HG03045 (cell line): ENCODE results near the gene CDKN2AIP.
"Not testable (repeated sequence)": the region's sequence is repeated elsewhere in the genome, so short reads cannot be mapped to it uniquely, and the experiment has no call there.

Source experiments
- ATAC-seq: cut with Tn5 transposase; IDR thresholded peaks from one replicate; pipeline ENCODE4 v1.9.1; 2021; ENCODE audit warnings: mild to moderate bottlenecking, moderate library complexity; ENCODE audit not compliant: unreplicated experiment

The CDKN2AIP gene

DNA sequence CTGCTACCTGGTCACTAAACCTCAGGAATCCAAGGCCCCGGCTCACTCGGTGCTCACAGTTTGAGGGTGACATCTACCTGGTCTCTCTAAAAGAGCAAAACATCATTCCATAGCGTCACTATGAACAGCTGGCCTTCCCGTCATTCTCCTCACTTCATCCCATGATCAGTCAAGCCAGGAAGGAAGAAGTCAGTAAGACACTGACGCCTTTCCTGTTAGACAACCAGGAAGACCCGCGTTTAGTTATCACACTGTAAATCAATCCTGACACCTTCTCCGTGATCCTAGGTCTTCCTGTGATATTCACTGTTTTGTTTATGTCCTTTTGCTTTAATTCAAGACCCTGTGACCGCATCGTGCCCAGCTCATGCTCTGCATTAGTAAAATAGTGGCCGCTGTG, 31.6 kb upstream of the CDKN2AIP start:
- ATAC-seq: no peak

DNA sequence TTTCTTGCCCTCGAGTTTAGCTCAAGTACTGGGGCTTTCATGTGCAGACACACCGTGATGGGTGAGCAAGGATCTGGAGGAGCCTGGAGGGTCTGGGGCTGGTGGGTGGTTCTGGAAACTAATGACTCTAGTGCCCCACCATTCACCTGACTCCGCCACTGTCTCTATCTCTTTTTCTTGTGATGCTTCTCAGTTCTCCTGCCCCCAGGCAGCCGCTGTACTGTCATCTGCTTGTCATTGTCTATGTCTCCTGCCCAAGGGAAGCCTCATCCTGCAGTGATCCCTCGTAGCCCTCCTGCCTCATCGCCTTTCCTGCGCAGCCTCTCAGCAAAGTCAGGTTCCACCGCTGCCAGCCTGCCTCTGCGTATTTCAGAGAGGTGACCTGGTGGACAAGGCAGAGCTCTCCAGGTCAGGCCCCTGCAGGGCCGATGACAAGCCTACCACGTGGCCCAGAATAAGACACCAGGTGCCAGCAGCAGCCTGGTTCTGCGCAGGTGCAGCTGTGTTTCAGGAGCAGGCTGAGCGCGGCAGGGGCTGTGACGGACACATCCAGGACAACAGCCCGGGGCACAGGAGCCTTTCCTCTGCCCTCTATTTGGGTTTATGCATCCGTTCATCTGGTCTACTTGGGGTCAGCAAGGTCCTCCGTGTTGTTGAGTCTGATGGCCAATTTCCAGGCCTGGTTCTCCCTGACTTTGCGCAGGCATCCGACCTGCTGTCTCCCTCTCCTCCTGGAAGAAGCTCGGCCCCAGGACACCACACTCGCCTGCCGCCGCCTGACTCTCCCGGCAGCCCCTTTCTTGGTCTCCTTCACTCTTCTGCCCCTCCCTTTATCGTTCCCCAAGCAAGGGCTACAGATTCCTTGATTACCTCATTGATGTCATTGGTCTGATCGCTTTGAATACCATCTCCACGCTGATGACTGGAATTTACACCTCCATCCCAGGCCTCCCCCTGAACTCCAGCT, 30.9 kb upstream of the CDKN2AIP start:
- no peak for ATAC-seq

DNA sequence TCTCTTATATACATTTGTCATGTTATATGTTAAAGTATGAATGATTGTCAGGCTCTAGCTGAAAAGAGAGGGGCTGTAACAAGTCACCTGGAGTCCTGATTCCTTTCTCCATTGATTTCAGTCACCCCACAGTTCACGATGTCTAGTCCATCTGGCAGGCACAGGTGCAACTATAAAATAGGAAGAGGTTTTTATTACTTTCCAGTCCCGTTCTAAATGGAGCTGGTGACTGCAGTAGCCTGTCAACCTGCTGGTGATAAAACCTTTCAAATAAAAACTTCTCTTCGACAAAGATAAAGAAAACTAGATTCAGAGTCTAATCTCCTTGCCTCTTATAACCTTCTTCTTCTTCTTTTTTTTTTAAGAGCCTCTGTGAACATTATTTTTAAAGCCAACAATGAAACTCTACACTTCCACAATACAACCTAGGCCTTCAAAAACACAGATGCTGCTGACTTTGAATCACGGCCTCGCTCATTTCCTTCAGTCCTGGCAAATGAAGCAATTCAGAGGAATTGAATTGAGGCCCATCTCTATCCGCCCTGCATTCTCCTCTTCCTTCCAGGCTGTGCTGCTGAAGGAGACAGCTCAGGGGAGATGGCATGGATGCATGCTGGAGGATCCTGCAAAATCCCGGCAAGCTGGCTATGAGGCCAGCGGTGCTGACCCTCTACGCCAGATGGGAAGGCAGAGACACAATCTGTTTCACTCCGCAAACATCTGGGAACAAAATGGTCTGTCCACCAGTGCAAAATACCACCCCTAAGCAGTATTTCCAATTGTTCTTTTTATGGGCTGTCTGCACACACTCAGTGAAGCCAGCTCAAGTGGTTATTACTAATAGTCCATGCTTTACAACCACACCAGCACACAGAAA, 27.3 kb upstream of the CDKN2AIP start:
- no peak for ATAC-seq

DNA sequence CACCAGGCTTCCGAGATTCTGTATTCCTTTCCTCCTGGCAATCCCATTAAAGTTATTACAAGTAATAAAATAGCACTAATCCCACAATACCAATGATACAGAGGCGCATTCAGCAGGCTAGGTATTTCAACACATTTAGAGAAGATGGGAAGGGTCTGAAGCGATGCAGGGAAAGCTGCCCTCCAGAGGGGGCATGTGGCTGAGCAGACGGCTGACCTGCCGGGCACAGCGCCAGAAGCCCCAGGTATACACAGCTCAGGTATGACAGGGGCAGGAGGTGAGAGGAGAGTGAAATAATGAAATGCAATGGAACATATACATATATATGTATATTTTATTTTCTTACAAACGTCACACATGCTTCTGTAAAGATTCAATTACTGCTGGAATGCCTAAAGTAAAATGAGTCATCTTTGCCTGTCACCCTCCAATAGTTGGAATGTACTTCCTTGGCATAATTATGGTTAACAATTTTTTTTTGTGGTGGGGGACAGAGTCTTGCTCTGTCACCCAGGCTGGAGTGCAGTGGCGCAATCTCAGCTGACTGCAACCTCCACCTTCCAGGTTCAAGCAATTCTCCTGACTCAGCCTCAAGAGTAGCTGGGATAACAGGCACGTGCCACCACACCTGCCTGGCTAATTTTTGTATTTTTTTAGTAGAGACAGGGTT, 21.3 kb upstream of the CDKN2AIP start:
- no peak for ATAC-seq

DNA sequence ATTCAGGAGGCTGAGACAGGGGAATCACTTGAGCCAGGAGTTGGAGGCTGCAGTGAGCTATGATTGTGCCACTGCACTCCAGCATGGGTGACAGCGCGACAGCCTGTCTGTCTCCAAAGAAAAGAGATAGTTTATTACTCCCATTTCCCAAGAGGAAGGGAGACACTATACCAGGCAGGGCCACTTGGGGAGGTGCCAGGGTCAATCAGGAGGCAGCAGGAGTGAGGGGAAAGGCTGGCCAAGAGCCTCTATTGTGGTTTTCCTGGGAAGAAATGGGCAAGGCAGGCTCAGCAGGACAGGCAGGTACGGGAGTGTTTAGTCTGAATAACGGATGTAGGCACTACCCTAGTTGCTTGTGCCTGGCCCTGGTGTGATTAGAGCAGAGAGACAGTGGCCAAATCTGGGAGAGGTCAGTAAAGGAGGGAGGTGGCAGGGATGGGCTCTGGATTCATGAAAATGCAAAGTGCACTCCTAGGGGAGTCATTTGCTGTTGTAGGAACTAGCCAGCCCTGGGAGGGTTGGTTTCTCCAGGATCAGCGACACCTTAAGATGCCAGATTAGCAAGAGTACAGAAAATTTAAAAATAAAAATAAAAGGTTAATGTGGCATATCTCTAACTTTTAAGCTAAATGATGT, 20.2 kb upstream of the CDKN2AIP start:
- no peak for ATAC-seq

DNA sequence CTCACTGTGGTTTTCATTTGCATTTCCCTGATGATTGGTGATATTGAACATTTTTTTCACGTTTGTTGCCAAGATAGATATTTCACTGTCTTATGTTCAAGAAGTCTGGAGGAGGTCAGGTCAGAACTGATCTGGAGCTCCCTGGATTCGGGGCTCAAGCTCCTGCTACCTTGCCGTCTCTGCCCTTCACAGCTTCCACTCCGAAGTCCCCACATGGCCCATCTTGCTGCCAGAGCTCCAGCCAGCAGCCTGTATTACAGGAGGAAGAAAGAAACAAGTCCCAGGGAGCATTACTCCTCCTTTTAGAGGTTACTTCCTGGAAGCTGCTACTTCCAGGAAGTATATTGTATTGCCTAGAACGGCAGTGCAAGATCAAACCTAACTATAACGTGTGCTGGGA, 17.9 kb upstream of the CDKN2AIP start:
- no peak for ATAC-seq

DNA sequence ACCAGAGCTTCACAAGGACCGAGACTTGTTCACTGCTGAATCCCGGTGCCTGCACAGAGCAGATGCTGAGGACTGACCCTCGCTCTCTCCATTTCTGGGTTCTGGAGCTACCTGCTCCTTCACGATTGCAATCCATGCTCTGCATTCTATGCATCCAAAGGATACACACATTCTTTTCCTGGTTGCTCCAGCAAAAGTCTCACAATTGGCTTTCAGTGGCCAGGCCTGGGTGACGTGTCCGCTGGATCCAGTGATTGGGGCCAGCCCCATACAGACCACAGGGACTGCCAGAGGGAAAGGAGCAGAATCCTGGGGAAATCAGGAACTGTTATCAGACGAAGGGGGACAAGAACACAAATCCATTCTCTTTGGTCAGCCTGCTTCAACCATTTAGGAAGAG, 14.9 kb upstream of the CDKN2AIP start:
- ATAC-seq: no peak

DNA sequence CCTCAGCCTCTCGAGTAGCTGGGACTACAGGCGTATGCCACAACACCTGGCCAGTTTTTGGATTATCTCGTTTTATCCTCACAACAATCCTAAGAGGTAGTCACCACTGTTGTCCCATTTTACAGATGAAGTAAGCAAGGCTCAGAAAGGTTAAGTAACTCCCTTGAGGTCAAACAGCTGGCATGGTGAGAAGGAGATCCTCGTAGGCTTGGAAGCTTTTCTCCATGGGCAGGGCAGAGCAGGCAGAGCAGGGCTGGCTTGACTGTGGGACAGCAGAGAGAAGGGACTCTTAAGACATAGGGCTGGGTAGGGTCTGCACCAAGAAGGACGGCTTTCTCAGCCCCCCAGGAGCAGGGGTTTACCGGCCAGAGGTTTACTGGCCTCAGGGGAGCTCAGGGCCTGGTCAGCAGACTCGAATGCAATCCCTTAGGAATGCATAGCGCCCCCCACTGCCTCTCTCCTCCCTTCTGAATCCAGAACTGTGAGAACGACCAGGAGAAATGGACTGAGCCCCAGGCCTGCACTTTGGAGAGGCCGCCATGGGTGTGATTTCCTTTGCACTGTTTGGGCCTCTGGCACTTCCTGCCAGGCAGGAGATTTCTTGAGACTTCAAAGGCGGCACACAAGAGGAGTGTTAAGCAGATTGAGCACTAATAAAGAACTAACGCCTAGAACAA, 14.0 kb upstream of the CDKN2AIP start:
- no peak for ATAC-seq

DNA sequence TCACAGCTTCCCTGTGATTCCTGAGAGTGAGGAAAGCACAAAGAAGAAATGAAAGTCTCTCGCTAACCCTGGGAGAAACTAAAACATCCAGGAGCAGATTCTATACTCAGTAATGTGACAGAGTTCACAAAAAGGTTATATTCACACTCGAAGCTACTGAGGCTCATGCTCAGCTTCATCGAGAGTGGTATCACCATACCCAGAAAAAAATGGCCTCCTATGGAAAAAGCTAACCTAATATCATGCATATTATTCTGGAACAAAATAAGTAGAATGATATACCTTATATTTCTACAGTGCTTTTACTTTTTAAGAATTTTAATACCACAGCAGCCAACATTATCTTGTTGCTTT, 13.5 kb upstream of the CDKN2AIP start:
- no peak for ATAC-seq

DNA sequence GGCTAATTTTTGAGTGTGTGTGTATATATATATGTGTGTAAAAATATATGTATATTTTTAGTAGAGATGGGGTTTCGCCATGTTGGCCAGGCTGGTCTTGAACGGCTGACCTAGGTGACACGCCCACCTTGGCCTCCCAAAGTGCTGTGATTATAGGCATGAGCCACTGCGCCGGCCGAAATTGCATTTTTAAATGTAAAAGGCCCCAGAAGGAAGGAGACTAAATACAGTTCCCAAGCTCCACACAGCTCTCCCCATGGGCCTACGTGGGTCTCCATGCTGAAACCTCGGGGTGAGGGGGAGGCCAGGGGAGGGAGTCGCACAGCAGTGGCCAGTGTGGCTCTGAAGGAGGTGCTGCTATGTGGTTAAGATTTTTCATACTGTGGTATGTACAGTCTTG, 12.8 kb upstream of the CDKN2AIP start:
- no peak for ATAC-seq

DNA sequence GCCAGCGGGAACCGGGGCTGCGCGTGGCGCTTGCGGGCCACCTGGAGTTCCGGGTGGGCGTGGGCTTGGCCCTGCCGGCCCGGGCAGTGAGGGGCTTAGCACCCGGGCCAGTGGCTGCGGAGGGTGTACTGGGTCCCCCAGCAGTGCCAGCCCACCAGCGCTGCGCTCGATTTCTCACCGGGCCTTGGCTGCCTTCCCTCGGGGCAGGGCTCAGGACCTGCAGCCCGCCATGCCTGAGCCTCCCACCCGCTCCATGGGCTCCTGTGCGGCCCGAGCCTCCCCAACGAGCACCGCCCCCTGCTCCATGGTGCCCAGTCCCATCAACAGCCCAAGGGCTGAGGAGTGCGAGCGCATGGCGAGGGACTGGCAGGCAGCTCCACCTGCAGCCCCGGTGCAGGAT, 11.3 kb upstream of the CDKN2AIP start:
- ATAC-seq: not testable (repeated sequence)

DNA sequence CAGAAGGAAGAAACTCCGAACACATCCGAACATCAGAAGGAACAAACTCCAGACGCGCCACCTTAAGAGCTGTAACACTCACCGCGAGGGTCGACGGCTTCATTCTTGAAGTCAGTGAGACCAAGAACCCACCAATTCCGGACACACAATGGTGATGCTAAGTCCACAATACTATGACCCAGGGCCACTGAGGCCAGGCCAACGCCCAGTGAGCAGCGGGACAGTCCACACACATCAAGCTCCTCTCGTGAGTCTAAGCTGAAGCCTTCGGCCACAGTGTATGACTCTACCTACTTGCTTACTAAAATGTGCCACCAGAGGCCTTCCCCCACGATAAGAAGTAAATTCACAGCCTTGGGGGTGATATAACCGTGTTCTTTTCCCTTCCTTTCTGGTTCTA, 10.2 kb upstream of the CDKN2AIP start:
- no peak for ATAC-seq

DNA sequence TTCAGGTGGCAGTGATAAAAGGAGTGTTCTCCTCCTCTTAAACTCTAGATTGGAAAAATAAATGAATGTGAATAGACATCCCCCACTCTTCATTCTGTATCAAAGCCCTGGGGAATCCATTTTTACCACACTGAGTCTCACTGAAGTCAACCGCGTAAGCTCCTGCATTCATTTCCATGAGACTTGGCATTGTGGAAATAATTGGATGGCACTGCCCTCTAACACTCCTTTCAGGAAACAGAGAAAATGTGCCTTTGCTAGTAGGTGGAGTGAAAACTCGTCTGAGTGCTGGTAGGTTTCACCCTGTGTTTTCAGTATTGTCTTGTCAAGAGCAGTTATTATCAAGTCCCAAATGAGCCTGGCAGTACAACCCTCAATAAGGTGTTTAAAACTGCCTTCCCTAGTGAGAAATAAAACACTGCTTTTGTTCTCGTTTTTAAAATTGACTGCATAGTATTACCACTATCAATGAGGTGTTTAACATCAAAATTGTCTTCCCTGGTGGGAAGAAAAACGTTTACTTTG, 9.7 kb upstream of the CDKN2AIP start:
- no peak for ATAC-seq

DNA sequence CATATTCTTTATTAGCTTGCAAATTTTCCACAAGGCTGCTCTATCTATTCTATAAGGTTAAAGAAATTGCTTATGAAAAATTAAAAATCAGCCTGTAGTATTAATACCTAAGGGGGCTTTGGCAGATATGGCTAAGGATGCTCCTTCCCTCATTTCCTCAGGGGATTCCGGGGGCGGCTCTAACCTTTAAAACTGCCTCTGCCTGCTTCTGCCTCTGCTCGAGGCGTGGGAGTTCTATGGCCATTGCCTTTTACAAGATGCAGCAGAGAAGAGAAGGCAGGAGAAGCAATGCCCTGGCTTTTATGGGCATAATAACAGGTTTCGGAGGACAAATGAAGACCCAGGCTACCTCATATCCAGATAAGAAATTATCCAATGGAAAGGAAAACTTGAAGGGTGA, 8.6 kb upstream of the CDKN2AIP start:
- no peak for ATAC-seq

DNA sequence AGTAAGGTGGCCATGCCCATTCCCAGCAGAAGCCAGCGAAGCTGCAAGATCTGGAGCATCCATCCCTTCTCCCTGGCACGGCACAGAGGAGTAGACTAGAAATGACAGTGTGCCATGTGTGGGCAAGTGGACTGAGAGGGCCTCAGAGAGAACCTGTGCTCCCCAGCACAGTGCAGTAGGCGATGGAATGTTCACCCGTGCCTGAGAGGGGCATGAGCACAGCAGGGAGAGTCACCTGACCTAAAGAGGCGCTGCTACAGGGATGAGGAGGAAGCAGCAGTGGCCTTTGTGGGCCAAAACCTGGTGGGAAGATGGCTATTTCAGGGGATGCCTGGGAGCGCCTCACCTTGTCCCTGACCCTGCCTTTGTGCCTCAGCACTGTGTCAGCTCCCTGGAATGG, 8.0 kb upstream of the CDKN2AIP start:
- no peak for ATAC-seq

DNA sequence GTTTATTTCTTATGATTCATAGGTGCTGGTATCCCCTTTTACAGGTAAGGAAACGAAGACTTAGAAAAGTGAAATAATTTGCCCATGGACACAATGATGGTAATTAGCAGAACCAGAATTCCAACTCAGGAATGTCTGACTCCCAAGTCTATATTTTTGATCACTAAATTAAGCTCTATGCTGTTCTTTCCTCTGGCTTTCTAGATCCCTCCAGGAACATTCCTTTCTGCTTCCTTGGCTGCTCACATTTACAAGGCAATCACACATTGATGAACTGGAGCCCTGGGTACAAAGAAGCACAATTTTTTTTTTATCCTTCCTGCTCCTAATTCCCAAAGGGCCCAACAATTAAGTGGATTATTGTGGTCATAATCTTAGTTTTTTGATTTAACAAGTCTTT, 7.0 kb upstream of the CDKN2AIP start:
- no peak for ATAC-seq

DNA sequence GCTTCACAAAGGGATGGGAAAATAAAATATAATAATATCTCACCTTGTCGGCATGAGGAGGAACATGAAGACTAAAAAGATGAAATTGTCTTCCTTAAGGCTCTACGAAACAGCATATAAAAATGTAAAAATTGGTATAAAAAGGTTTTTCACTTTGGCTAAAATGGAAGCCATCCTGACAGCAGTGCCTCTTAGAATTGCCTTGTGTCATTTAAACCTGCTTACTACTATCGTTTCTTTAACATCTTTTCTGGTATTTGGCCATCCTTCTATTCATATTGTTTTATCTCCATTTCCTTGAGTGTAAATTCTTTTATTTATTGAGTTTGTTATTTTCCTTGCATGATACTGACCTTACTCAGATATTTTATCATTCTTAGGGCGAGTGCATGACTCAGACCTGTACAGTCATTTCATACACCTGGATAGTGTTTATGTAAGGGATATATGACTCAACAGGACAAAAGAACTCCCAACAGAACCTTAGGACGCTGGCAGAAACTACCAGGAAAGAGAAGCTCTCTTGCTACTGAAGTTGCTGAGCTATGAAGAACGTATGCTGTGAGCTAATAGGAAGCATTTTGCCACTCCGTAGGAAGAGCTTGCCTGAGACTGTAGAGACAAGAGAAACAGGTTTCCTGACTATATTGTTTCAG, 5.8 kb upstream of the CDKN2AIP start:
- ATAC-seq: no peak

DNA sequence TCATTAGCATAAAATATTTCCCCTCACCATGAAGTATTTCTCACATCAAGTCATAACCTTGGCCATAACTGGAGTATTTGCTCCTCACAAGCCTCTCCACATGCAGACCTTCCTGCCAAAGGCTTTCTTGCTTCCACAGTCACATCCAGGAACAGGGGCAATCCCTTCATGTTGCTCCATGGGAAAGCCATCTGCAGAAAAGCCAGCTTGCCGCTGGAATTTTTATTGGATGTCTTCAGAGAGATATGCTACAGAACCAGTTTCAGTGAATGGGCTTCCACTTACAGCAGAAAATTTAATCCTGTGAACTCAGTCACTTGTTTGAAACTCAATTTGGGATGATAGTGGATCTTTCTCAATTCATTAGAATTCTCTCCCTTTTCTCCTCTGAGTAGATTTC, 3.2 kb upstream of the CDKN2AIP start:
- ATAC-seq: no peak

DNA sequence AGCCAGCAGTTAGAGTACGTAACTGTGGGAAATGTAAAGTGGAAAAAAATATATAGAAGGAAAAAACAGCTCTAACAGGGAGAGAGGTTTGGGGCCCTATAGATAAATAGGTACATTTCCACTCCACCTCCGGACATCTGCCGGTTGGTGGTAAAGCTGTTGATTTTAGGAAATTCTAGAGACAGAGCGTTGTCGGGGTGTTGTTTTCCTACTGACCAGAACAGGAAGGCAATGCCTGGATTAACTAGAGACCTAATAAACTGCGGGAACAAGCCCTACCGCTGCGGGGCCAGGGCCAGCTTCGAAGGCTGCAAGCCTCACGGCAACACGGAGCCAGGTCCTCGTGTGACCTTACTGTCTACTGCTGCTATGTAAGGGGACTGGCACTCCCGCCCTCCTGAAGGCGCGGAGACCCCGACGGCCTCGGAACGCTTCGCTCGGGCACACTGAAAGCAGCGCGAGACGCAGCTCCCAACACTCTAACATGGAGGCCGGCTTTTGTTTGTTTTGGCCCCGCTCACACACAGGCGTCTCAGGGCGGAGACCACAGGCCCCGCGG, 702 bp upstream of the CDKN2AIP start:
- ATAC-seq: no peak
